HG03439 (cell line): ENCODE results near the gene NSUN6.

Experiments
- ATAC-seq: cut with Tn5 transposase; IDR thresholded peaks from one replicate; pipeline ENCODE4 v1.9.1; 2021; ENCODE audit warnings: mild to moderate bottlenecking, moderate library complexity; ENCODE audit not compliant: unreplicated experiment

The NSUN6 gene

GRCh38 chr10:18651324-18652007, at the start of gene NSUN6:
Gene NSUN6 (minus strand): TSS chr10:18651587. CDS start chr10:18651203, 384 bp downstream.
- peak; percentile 95 for ATAC-seq

GRCh38 chr10:18699849-18700840, 48.8 kb upstream of the NSUN6 start:
- ATAC-seq, result no peak

- no peak for ATAC-seq
Measured at GRCh38 chr10:18690541-18690940, 39.2 kb upstream of the NSUN6 start.

- ATAC-seq, result no peak
Measured at GRCh38 chr10:18689498-18689897, 38.1 kb upstream of the NSUN6 start.

GRCh38 chr10:18687706-18688105, 36.3 kb upstream of the NSUN6 start:
- ATAC-seq, result no peak

GRCh38 chr10:18687195-18687594, 35.8 kb upstream of the NSUN6 start:
- ATAC-seq, result no peak

DNA sequence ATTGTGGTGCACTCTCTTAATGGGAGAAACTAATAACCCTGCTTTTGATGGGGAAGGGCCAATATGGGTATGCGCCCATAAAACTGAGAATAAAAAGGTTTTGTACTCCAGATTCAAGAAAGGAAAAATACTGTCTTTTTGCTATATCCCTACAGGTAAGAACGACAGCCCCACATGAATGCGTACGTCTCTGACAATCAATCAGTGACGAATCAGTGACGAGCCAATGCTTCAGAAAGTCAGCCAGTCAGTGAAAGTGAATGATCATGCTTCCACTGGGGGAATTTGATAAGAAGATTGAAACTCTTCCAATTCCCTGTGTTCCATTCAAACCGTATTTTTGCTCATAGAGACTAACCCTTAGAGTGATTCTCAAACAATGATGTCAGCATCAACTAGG, 34.2 kb upstream of the NSUN6 start:
- ATAC-seq, result no peak

DNA sequence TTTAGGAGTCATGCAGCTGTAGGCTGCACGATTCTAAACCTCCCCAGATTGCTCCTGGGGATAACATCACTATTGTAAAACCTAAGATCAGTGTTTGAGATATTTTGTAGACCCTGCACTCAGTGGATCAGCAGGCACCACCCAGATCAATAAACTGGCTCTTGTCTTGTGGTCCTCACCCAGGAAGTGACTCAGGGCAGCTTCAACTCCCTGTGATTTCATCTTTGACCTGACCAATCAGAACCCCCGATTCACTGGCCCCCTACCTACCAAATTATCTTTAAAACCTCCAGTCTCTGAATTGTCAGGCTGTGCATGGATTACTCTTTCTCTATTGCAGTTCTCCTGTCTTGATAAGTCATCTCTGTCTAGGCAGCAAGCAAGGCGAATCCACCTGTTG, 33.6 kb upstream of the NSUN6 start:
- ATAC-seq, result no peak

GRCh38 chr10:18684416-18684815, 33.0 kb upstream of the NSUN6 start:
- no peak for ATAC-seq

GRCh38 chr10:18683427-18683826, 32.0 kb upstream of the NSUN6 start:
- ATAC-seq, result no peak

DNA sequence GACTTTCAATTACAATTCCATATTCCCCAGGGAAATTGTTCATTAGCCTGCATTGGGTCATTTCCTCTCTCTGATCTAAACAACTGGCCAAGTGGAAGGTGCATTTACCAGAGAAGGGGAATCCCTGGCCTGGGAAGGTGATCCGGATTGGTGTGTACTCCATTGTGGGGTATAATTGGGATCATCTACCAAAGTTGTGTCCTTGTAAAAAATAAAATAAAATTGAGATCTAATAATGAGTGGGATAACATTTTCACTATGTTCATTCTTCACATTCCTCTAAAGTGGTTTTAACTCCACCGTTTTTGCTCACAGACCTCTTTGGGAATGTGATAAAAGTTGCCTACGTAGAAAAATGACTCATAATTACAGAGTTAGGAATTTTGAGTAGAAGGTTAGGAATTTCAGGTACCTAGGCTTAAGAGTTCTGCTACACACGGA, 30.6 kb upstream of the NSUN6 start:
- ATAC-seq, result no peak

DNA sequence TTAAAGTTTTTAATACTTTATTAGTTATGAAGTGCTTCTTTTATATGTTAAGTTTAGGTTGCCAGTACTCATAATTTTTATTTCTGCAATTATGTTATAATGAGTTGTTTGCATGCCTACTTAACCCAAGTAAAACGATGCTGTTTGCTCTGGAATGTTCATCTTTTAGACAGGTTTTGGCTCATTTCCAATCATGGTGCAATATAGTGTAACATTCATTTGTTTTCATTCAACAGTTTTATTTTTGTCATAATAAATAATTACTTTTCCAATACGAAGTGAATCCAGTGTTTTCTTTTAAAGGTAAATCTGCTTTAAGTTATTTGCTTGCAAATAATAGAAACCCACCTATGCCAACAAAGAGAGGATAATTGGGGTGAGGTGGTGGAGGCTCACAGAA, 30.0 kb upstream of the NSUN6 start:
- ATAC-seq, result no peak

GRCh38 chr10:18680754-18681153, 29.4 kb upstream of the NSUN6 start:
- no peak for ATAC-seq

- ATAC-seq, result no peak
Measured at GRCh38 chr10:18675086-18675801, 23.9 kb upstream of the NSUN6 start.

GRCh38 chr10:18668026-18668425, 16.6 kb upstream of the NSUN6 start:
- ATAC-seq, result no peak

GRCh38 chr10:18666810-18667209, 15.4 kb upstream of the NSUN6 start:
- no peak for ATAC-seq

- ATAC-seq, result no peak
Measured at GRCh38 chr10:18665815-18666558, 14.6 kb upstream of the NSUN6 start.

GRCh38 chr10:18664841-18665478, 13.6 kb upstream of the NSUN6 start:
- no peak for ATAC-seq

GRCh38 chr10:18660816-18661431, 9.5 kb upstream of the NSUN6 start:
- no peak for ATAC-seq
